ENCODE data around the gene RIPOR1.

RIPOR1 gene

GRCh38 chr16:67528222-67528869, at the start of gene RIPOR1:
Gene RIPOR1 (plus strand): TSS chr16:67528829. CDS start chr16:67538447, 9,618 bp downstream.
- 0 out of 2 replicates have a peak, but pooled peaks cover 2% of the 10 kb centered on the region for H3F3A ChIP-seq (ENCODE audit: low read depth)
- peak within 1 kb of the TSS; percentile 58 for H2AFZ ChIP-seq (ENCODE audit: low read length)
- H3K27me3 ChIP-seq (ENCODE audit: insufficient read depth, low read length, poor library complexity, severe bottlenecking): no peaks in the 10 kb centered on the region
- H3K9me3 ChIP-seq (ENCODE audit: insufficient read depth, low read depth, low read length): no peaks in the 10 kb centered on the region
- H3K79me2 ChIP-seq (ENCODE audit: insufficient read depth, low read length): peaks cover 16% of the 10 kb centered on the region; the same call in 1 of the 2 replicates
- peak within 1 kb of the TSS; percentile 73 for H3K9ac ChIP-seq (ENCODE audit: low read depth, low read length, poor library complexity, severe bottlenecking)
- H3K9me2 ChIP-seq (replicated peaks; ENCODE audit: low read depth, low read length): no peaks in the 10 kb centered on the region
- peaks cover 7% of the 10 kb centered on the region for H3K4me1 ChIP-seq (ENCODE audit: insufficient read depth, low read length, poor library complexity, severe bottlenecking)
- no peak for TF ChIP-seq EZH2phosphoT487 (IDR thresholded peaks at IDR 0.05; ENCODE audit: borderline replicate concordance)
- no peak for TF ChIP-seq CTCF (conservative IDR thresholded peaks at IDR 0.05; ENCODE audit: low read length)
- H4K20me1 ChIP-seq (ENCODE audit: insufficient read depth, low read length, poor library complexity, severe bottlenecking): no peaks in the 10 kb centered on the region
- no peaks in the 10 kb centered on the region for H3K36me3 ChIP-seq (ENCODE audit: insufficient read depth, low read length)
- H3K4me3 ChIP-seq (ENCODE audit: low read length, poor library complexity, severe bottlenecking): peak within 1 kb of the TSS; percentile 73
- H3K4me2 ChIP-seq (ENCODE audit: low read depth, low read length, poor library complexity, severe bottlenecking): peak within 1 kb of the TSS; percentile 92

- Histone ChIP-seq H3K4me3 (ENCODE audit: low read length, poor library complexity, severe bottlenecking) (peak within 1 kb of the TSS; percentile 92), H3F3A (ENCODE audit: low read depth) (no peaks in the 10 kb centered on the region), H3K4me1 (ENCODE audit: insufficient read depth, low read length, poor library complexity, severe bottlenecking) (peaks cover 22% of the 10 kb centered on the region), H3K9me2 (replicated peaks; ENCODE audit: low read depth, low read length) (no peaks in the 10 kb centered on the region), H2AFZ (ENCODE audit: low read length) (peak within 1 kb of the TSS; percentile 83), H3K4me2 (ENCODE audit: low read depth, low read length, poor library complexity, severe bottlenecking) (peak within 1 kb of the TSS; percentile 97), H3K79me2 (ENCODE audit: insufficient read depth, low read length) (peaks cover 51% of the 10 kb centered on the region), H4K20me1 (ENCODE audit: insufficient read depth, low read length, poor library complexity, severe bottlenecking) (peaks cover 3% of the 10 kb centered on the region), H3K9ac (ENCODE audit: low read depth, low read length, poor library complexity, severe bottlenecking) (peak within 1 kb of the TSS; percentile 97), H3K27me3 (ENCODE audit: insufficient read depth, low read length, poor library complexity, severe bottlenecking) (no peaks in the 10 kb centered on the region), H3K36me3 (ENCODE audit: insufficient read depth, low read length) (no peaks in the 10 kb centered on the region), H3K9me3 (ENCODE audit: insufficient read depth, low read depth, low read length) (no peaks in the 10 kb centered on the region)
- TF ChIP-seq CTCF (conservative IDR thresholded peaks at IDR 0.05; ENCODE audit: low read length) (peak; percentile 73), EZH2phosphoT487 (IDR thresholded peaks at IDR 0.05; ENCODE audit: borderline replicate concordance) (no peak)
Observed at GRCh38 chr16:67480833-67481560, 47.6 kb upstream of the RIPOR1 start, which contains the start of gene ATP6V0D1. Gene ATP6V0D1 (minus strand): TSS chr16:67481157. CDS start chr16:67481086, 71 bp downstream.

- Histone ChIP-seq H3K27me3 (ENCODE audit: insufficient read depth, low read length, poor library complexity, severe bottlenecking) (no peaks in the 10 kb centered on the region), H3F3A (ENCODE audit: low read depth) (no peaks in the 10 kb centered on the region), H3K79me2 (ENCODE audit: insufficient read depth, low read length) (peaks cover 49% of the 10 kb centered on the region), H3K4me1 (ENCODE audit: insufficient read depth, low read length, poor library complexity, severe bottlenecking) (peaks cover 22% of the 10 kb centered on the region), H3K4me2 (ENCODE audit: low read depth, low read length, poor library complexity, severe bottlenecking) (peak overlapping the region; percentile 88), H3K4me3 (ENCODE audit: low read length, poor library complexity, severe bottlenecking) (peak overlapping the region; percentile 92), H3K36me3 (ENCODE audit: insufficient read depth, low read length) (no peaks in the 10 kb centered on the region), H4K20me1 (ENCODE audit: insufficient read depth, low read length, poor library complexity, severe bottlenecking) (peaks cover 3% of the 10 kb centered on the region), H3K9me3 (ENCODE audit: insufficient read depth, low read depth, low read length) (no peaks in the 10 kb centered on the region), H2AFZ (ENCODE audit: low read length) (peak overlapping the region; percentile 81), H3K9ac (ENCODE audit: low read depth, low read length, poor library complexity, severe bottlenecking) (peak overlapping the region; percentile 97), H3K9me2 (replicated peaks; ENCODE audit: low read depth, low read length) (no peaks in the 10 kb centered on the region)
- TF ChIP-seq CTCF (conservative IDR thresholded peaks at IDR 0.05; ENCODE audit: low read length): no peak; the same call in 1 of the 2 replicates
- no peak for TF ChIP-seq EZH2phosphoT487 (IDR thresholded peaks at IDR 0.05; ENCODE audit: borderline replicate concordance)
Observed at GRCh38 chr16:67481561-67482232, 46.9 kb upstream of the RIPOR1 start.
